Stimulated activated CD4-positive, alpha-beta T cell treated with anti-CD3 and anti-CD28 coated beads, Interleukin-1b, Interleukin-23, amount 100 ng/mL, for 24 hours (primary cell): Measurements from ENCODE around the gene CLVS2.

ENCODE experiments used
- DNase-seq, 4 experiments: peaks; one replicate each; pipeline ENCODE4 v3.0.0-alpha.2; 2020; ENCODE audit warnings: low read depth in 4 of 4, low spot score in 1 of 4

The CLVS2 gene

GRCh38 chr6:123024976-123025375, 28.9 kb downstream of the CLVS2 start:
- no peak for DNase-seq

- no peak for DNase-seq
Observed at GRCh38 chr6:123027408-123027807, 31.4 kb downstream of the CLVS2 start.

GRCh38 chr6:123028263-123028662, 32.2 kb downstream of the CLVS2 start:
- no peak for DNase-seq

- no peak for DNase-seq
Observed at GRCh38 chr6:123030282-123030681, 34.2 kb downstream of the CLVS2 start.

- no peak for DNase-seq
Observed at GRCh38 chr6:123036648-123037047, 40.6 kb downstream of the CLVS2 start.

- no peak for DNase-seq
Observed at GRCh38 chr6:123039431-123039830, 43.4 kb downstream of the CLVS2 start.

- DNase-seq, result no peak
Observed at GRCh38 chr6:123042401-123042800, 46.4 kb downstream of the CLVS2 start.

GRCh38 chr6:123044341-123044860, 48.4 kb downstream of the CLVS2 start:
- no peak for DNase-seq

- no peak for DNase-seq
Observed at GRCh38 chr6:123053602-123054225, 57.7 kb downstream of the CLVS2 start.

GRCh38 chr6:123055256-123055655, 59.2 kb downstream of the CLVS2 start:
- DNase-seq, result no peak

- DNase-seq, result no peak
Observed at GRCh38 chr6:123062670-123063069, 66.6 kb downstream of the CLVS2 start.

- no peak for DNase-seq
Observed at GRCh38 chr6:123064038-123064437, 68.0 kb downstream of the CLVS2 start.

GRCh38 chr6:123074616-123075015, 78.6 kb downstream of the CLVS2 start:
- DNase-seq, result no peak

- DNase-seq, result no peak
Observed at GRCh38 chr6:123085403-123085802, 89.4 kb downstream of the CLVS2 start.

- DNase-seq, result no peak
Observed at GRCh38 chr6:123089226-123089625, 93.2 kb downstream of the CLVS2 start.

- no peak for DNase-seq
Observed at GRCh38 chr6:123091091-123091895, 95.3 kb downstream of the CLVS2 start.

- no peak for DNase-seq
Observed at GRCh38 chr6:123091896-123092271, 95.8 kb downstream of the CLVS2 start.

GRCh38 chr6:123094795-123095194, 98.8 kb downstream of the CLVS2 start:
- DNase-seq, result no peak

GRCh38 chr6:123105561-123105960, 109.5 kb downstream of the CLVS2 start:
- DNase-seq, result no peak

GRCh38 chr6:123116370-123116769, 120.3 kb downstream of the CLVS2 start:
- DNase-seq, result no peak

GRCh38 chr6:123117145-123117908, 121.3 kb downstream of the CLVS2 start:
- DNase-seq, result no peak

- DNase-seq, result no peak
Observed at GRCh38 chr6:123118811-123119210, 122.8 kb downstream of the CLVS2 start.
